AML-193 (cell line): ENCODE measurements around the gene TRAF3IP1.
"Not testable (repeated sequence)": the region's sequence is repeated elsewhere in the genome, so short reads cannot be mapped to it uniquely, and the experiment has no call there.

Experiments
- DNase-seq, 2 experiments: peaks; one replicate each; lab custom pipeline; 2025; lab: John Stamatoyannopoulos, UW

Gene TRAF3IP1, protein sequence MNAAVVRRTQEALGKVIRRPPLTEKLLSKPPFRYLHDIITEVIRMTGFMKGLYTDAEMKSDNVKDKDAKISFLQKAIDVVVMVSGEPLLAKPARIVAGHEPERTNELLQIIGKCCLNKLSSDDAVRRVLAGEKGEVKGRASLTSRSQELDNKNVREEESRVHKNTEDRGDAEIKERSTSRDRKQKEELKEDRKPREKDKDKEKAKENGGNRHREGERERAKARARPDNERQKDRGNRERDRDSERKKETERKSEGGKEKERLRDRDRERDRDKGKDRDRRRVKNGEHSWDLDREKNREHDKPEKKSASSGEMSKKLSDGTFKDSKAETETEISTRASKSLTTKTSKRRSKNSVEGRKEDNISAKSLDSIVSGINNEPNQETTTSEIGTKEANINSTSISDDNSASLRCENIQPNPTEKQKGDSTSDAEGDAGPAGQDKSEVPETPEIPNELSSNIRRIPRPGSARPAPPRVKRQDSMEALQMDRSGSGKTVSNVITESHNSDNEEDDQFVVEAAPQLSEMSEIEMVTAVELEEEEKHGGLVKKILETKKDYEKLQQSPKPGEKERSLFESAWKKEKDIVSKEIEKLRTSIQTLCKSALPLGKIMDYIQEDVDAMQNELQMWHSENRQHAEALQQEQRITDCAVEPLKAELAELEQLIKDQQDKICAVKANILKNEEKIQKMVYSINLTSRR

DNA sequence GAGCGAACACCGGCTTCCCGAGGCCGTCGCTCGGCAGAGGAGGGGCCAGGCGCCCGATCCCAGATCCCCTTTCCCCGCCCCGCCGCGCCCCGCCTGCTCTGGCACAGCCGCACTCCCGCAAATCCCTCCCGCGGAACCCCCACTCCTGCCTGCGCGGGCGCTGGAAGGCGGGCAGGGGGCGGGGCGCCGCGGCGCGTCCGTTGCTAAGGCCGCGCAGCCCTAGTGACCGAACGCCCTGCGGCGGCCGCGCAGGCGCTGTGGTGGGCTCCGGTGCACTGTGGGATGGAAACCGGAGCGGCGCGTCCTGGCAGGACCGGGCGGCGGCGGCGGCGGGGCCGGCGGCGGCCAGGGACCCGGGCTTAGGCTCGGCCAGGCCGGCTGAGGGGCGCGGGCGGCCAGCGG, at the start of gene TRAF3IP1:
Gene TRAF3IP1, plus strand, starts transcription at position 273 of the 402 bp plus-strand sequence. CDS start 145 bp downstream, outside the sequence.
- peak; percentile 63 to 84 for DNase-seq

DNA sequence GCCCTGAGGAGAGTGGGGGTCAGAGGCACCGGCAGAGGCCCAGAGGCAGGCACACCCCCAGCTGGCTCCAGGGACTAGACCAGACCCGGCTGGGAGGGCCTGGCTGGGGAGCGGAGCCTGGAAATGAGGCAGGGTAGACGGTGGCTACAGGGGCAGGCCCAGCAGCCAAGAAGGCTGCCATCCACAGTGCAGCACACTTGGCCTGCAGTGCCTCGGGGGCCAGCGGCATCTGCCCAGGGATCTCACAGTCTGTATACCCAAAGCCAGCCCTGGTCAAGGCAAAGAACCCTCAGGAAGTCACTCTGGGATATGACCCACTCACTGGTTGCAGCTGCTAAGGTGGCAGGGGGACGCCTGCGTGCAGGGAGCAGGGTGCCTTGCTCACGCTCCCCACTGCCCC, 49.7 kb upstream of the TRAF3IP1 start:
- no peak for DNase-seq

DNA sequence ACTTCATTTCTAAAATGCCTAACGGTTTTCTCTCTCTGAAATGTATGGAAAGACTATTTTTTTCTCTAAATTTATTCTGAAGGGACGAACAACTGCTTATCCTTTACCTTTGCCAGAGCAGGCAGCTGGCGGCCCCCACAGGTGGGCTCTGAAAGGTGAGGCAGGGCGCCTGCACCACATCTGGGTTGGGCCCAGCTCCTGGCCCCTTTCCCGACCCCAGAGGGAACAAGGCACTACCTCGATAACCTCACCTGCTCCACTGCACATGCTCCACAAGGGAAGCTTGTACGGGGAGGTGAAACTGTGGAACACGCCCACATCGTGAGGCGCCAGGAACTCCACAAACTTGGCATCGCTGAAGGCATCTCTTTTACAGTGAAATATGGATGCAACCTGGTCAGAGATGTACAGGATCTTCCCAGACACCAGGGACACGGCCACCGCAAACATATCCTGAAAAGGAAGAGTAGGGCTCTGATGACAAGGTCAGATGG, 49.2 kb upstream of the TRAF3IP1 start:
- DNase-seq: no peak

DNA sequence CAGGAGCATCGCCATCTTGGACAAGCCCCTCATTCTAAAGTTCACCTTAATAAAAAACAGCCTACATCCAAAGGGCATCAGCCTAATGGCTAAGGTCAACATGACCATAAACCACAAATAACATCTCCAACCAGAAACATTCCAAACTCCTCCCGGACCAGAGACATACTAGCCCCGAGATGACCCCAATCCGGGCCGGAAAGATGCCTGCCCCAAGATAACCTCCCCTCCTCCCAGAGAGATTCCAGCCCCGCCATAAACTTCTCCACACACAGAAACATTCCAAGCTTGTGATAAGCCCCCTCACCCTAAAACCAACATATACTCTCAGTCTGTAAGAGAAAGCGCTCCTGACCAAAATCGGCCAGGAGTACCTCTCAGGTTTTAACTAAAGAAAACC, 48.6 kb upstream of the TRAF3IP1 start:
- DNase-seq: not testable (repeated sequence)

DNA sequence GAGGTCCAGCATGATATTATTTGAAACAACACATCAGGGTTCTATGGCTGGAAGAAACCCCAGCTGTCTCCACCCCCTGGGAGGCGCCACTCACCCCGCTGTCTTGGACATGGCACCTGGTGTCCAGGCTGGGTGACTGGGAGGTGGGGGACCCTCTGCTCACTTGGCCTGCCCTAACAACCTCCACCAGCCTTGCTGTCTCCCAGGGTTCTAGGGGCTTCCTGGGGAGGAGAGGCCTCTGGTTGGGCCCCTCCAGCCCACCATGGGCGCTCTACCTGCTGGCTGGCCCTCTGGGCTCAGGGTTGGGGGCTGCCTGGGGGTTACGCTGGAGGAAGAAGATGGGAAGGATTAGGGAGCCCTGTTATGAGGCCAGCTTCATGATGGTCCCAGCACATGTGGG, 48.2 kb upstream of the TRAF3IP1 start:
- no peak for DNase-seq

DNA sequence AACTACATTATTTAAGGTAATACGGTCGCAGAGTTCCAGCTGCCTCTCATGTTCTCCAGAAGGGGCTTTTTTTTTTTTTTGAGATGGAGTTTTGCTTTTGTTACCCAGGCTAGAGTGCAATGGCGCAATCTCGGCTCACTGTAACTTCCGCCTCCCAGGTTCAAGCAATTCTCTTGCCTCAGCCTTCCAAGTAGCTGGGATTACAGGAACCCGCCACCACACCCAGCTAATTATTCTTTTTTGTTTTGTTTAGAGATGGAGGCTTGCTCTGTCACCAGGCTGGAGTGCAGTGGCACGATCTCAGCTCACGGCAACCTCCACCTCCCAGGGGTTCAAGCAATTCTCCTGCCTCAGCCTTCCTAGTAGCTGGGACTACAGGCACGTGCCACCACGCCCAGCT, 46.9 kb upstream of the TRAF3IP1 start:
- DNase-seq: not testable (repeated sequence)

DNA sequence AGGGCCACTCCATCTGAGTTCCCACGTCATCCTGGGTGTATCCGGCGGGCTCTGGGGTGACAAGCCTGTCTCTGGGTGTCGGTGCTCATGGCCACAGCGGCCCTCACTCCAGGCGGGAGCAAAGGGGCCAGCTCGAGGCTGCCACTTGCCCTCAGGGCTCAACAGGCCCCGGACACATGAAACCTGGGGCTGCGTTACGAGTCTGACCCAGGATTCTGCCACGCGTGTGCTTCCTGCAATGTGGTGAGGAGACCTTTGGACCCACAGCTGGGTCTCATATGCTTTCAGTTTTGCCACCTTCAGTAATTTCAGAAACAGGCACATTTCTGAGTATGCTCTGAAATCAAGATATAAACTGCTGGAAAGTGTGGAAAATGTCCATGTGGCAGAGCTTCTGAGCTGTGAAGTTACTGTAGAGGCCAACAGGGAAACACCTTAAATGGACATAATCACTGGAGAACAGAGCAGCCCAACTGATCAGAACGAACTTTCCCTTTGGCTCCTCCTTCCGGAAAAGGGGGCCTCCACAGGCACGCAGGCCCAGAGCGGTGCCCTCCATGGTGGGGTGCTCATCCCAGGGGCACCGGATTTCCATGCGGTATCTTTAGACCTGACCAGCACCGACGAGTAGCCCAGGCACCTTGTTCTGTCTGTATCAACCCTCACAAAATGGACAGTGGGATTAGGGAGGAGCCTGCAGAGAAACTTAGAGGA, 46.0 kb upstream of the TRAF3IP1 start:
- DNase-seq: no peak

DNA sequence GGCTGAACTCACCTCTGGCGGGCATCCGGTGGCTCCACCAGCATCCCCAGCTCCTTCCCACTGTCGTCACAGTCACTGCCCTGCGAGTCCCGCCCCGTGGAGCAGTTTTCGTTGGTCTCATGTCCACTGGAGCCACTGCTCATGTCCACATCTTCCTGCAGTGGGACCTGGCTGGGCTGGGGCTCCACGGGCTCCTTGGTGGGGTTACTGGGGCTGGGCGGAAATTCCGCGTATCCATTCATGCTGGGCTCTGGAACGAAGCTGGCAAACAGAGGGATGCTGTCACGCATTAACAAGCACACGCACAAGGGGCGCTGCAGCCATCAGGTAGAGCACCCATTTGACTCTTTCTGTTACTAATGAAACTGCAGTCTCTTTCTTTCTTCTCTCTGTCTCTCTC, 42.6 kb upstream of the TRAF3IP1 start:
- DNase-seq: no peak

DNA sequence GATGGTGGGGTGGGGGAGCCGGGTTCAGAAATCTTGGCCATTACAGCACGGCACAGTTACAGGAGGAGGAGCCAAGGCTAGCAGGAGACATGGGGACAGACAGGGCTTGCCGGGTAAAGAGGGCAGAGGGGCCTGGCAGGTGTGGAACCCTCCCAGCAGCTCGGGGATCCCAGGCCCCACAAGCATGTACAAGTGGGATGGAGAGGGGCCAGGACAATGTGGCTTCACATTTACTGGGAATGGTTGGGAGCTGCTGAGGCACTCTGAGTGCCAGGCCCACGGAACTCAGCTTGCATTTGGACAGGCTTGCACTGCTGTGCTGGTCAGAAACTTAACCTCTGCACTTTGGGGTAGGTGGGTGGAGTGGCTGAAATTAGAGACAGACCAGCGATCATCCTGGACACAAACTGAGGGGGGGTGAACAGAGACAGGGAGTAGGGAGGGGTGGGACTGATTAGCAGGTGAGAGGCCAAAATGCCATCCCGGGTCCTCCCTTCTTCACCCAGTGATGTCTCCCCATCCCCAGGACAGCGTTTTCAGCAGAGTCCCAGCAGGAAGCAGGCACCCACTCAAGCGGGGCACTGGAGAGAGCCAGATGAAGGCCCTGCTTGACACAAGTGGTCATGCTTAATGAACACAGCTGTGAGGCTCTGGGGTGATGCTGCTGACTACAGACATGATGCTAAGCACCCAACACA, 41.5 kb upstream of the TRAF3IP1 start:
- DNase-seq: no peak

DNA sequence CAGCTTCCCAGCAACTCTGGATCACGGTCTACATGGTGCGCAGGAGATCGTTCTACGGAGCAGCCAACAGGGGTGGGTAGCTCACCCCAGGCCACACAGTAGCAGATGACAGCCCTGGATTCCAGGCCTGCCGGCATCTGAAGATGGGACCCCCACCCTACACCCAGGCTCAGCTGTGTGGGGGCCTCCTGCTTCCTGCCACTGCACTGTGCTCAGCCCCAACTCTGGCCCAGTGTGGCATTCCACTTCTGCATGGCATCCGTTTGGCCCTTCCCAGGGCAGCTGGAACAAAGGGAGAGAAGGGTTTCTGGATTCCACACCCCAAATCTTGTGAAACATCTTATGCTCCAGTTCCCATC, 41.0 kb upstream of the TRAF3IP1 start:
- DNase-seq: no peak

DNA sequence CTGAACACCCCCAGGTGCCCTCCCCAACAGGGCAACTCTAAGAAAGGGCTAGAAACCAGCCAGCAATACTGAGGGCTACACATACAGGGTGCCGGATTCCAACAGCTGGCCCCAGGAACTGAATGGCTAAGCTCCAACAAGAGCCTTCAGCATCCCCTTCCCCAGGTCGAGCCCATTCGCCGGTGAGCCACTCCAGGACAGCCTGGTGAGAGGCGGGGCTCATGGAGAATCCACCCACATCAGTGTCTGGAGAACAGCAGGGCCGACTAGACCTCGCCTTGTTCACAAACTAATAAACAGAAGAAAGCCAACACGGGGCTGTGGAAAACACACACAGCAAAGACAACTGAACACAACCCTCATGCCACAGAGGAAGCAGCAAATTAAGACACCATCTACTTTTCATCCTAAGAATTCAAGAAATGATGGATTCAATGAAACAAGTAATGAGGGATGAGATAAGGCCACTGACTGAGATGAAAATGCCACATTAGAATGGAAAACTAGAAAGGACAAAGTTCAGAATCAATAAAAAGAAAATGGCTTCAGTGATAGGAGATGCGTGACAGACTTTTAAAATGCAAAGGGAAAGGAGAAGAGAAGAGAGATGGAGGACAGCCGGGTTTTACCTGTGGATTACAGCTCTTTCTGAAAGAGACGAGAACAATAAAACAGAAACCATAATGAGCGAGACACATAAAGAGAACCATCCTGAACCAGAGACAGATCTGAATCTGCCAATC, 40.1 kb upstream of the TRAF3IP1 start:
- no peak for DNase-seq

DNA sequence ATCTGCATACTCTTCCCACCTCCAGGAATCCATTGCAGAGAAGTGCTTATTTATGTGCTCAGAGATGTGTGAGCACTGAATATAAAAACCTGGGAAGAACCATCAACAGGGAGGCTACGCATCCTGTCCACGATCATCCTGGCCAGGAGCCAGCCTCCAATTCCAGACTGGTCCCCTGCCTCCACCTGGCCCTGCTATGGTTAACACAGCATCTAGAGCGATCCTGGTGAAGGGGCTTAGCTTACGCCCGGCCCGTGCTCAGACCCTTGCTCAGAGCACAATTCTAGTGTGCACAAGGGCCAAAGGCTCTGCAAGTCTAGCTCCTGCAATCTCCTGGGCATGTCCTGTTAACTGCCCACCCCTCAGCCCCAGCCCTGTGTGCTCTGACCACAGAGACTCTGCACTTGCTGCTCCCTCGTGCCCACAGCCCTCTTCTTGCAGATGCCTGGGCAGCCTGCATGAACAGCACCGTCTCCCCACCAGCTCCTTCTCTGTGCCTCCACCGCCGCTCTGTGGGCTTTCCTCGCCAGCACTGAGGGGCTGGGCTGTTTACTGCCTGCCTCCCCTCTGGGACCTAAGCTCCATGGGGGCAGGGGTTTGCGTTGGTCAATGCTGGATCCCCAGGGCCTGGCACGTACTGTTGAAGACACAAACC, 38.4 kb upstream of the TRAF3IP1 start:
- no peak for DNase-seq

DNA sequence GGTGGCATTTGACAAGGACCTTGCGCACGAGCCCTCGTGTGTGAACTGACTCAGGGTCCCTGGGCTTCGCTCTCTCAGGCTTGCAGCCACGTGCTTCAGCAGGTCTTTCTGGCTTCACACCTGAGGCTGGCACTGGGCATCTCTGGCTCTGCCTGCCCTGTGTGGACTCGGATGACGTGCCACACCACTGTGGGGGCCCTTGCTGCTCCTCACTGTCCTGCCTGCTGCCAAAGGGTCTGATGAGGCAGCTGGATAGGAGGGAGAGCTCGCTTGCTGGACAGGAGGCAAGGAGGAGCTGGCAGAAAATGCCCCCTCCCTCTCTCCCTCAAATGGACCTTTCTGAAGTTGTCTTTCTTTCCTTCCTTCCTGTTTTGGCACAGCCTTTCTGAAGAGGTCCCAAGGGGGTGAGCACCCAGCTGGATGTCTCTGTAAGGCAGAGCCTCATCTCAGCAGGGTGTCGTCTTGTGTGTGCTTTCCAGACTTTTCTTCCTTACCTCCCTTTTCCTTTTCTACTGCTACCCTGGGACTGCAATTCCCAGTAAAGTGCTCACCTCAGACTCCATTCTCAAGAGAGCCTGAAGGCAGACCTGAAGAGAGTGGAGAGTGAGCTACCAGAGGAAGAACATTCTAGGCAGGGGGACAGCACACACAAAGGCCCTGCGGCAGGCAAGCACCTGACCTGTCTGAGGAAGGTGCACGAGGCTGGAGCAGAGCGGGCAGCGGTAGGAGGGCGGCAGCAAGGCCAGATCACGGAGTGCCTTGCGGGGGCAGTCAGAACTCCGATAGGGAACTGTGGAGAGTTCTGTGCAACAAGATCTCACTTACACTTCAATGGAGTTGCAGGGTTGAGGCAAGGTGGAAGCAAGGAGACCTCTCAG, 37.2 kb upstream of the TRAF3IP1 start:
- DNase-seq: no peak

DNA sequence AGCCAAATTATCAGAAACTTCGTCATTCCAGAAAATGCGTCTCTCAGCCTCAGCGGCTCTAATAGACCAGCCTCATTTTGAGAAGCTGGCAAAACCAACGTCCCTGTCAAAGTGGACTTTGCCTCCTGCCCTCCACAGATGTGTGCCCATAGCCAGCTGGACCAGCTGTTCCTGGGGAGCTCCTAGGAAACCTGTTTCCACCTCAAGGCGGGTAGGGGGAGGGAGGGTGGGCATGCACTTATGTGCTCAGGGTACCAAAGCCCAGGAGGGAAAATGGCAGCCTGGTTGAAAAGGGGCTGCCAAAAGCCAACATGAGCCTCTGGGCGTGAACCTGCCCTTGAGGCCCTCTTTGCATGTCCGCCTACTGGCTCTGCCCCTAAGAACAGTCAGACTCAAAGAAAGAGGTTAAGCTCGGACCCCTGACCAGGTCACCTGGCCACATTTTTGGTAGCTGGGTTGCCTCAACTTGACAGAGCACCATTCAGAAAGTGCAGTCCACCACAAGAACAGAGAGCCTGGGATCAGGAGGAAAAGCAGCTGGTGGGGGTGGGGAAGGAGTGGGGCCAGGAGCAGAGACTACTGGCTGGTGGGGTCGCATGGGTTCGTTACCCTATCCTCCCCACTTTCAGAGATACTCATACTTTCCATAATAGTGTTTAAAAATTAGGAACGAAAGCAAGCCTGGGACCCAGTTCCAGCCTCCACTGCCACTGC, 35.4 kb upstream of the TRAF3IP1 start:
- no peak for DNase-seq

DNA sequence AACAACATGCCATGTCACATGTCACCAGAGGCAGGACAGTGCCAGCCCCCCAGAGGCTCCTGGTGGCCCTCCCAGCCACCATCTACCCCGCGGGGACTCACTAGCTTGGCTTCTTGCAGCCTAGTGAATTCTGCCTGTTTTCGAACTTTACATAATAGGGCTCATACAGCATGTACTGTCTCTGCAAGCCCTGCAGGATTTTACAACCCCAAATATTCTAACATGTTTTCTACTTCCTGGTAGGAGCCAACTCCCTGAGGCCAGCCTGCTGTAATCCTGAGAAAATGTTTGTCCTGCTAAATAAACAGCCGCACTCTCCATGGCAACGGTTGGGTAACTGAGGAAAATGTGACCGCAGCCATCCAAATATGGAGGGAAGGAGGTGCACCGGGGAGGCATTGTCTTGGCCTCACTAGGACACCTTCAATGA, 34.6 kb upstream of the TRAF3IP1 start:
- no peak for DNase-seq

DNA sequence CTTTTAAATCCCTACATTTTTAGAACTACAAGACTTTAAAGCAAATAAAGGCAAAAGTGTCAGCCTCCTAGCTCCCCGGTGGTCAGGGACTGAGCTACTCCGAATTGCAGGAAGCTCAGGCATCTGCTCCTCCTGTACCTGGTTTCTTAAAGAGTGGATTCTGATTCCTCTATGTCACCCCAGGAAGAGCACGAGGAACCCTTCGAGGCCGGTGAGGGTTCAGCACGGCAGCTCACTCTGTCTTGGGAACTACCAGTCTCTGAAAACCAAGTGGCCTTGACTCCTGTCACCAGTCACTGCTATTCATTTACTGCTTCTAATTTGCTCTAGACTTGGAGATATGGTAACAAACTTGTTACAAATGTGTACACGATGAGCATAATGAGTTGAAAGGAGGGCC, 34.2 kb upstream of the TRAF3IP1 start:
- DNase-seq: no peak

DNA sequence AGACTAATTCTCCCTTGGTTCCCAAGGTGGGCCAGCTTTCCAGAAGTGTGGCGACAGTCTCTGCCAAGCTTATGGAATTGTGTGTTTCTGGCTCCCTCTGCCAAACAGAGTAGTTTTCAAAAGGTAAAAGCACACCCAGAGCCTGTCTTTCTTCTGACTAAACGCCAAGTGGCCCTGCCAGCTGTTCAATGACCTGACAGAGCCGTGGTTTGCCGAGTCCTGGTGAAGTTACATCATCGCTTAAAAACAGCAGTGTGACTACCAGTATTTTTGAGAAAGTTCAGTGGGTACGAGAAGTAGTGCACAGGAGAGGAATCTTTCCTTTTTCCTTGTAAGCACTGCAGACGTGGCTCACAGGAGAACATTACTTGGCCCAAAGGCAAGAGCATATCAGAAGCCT, 33.8 kb upstream of the TRAF3IP1 start:
- peak in 1 of 2 experiments; percentile 26 for DNase-seq

DNA sequence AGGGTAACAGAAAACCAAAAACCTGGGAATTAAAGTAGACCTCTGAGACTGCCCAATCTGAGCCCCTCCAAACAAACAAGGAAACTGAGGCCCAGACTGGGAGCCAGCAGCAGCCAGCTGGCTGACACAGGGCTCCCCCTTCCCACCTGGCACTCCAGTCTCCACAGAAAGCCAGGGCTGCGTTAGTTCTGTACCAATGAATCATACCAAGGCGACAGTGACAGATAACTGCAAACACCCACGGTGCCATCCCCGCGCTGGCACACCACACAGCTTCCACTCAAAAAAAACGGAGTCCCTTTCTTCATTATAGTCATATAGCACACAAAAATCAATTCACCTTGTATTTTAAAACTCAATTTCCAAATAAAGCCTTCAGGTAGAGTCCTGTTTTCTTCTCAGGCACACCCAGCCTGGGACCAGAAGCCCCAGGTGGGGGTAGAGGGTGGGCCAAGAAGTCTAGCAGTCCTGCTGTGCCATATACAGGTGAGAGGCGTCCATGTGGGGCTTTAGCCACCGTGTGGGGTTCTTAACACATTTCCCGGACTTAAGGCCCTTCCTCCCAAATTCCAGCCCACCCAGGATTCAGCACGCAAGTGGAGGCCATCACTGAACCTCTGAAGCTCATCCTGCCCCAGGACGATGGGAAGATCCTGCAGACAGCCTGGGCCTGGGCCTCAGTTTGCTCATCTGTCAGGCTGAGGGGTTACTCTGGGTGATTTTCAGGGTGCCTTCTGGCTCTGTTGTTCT, 33.2 kb upstream of the TRAF3IP1 start:
- no peak for DNase-seq
